ENCODE results near the gene PPP2R2C. TPM values are rescaled to one million over a fixed set of nuclear protein-coding genes. Genes with fewer than 3 reads are reported as not detected.

PPP2R2C gene
- total and polyA plus RNA-seq, 2 experiments from 2014 or later = 1.3 to 9.2 TPM

DNA sequence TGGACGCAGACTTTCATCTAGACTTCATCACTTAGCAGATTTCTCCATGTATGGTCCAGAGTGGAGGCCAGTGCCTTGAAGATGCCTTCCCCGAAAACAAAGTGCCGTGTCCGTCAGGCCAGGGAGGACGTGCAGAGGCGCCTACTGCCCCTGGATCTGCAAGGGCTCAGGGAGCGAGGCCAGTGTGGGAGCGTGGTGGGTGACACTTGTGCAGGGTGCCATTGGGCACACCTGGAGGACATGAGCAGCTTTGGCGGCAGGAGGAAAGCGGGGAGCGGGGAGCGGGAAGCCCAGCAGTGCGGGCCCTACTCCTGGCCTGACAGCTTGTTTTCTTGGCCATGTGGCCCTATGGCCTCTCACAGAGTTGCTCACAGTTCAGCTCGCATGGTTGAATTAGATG is 176.9 kb downstream of the PPP2R2C start:
- H3K4me1 Mint-ChIP-seq = no peaks in the 10 kb centered on the region
- H2AFZ ChIP-seq = no peak overlapping the region
- H3K79me2 ChIP-seq (replicated peaks; ENCODE audit: insufficient read depth) = no peaks in the 10 kb centered on the region; the same call in 1 of the 2 replicates
- no peaks in the 10 kb centered on the region for H3K36me3 ChIP-seq (ENCODE audit: insufficient read depth)
- DNase-seq (ENCODE audit: low spot score) (no peak), ATAC-seq (no peak)
- no peak overlapping the region for H3K27ac ChIP-seq (ENCODE audit: low read depth)
- no peak overlapping the region for H3K27ac Mint-ChIP-seq
- no peaks in the 10 kb centered on the region for H3K4me1 ChIP-seq (ENCODE audit: insufficient read depth)
- H3K9me2 ChIP-seq (ENCODE audit: insufficient read depth) = no peaks in the 10 kb centered on the region
- no peaks in the 10 kb centered on the region for H4K20me1 ChIP-seq (replicated peaks; ENCODE audit: insufficient read depth)
- no peak overlapping the region for H3K4me3 ChIP-seq
- H3K27me3 Mint-ChIP-seq (ENCODE audit: insufficient read depth, low read depth, poor library complexity) = peaks cover 5% of the 10 kb centered on the region
- H3K9me3 Mint-ChIP-seq = no peaks in the 10 kb centered on the region
- no peaks in the 10 kb centered on the region for H3F3A ChIP-seq (replicated peaks; ENCODE audit: low read depth)
- no peak overlapping the region for H3K4me3 Mint-ChIP-seq
- H3K4me2 ChIP-seq = no peak overlapping the region
- H3K27me3 ChIP-seq (ENCODE audit: insufficient read depth) = no peaks in the 10 kb centered on the region
- TF ChIP-seq EZH2 (IDR thresholded peaks at IDR 0.05; ENCODE audit: low read depth, unreplicated experiment) = no peak
- TF ChIP-seq JUNB (IDR thresholded peaks at IDR 0.05; ENCODE audit: unreplicated experiment) = no peak
- TF ChIP-seq, protein P1, sequence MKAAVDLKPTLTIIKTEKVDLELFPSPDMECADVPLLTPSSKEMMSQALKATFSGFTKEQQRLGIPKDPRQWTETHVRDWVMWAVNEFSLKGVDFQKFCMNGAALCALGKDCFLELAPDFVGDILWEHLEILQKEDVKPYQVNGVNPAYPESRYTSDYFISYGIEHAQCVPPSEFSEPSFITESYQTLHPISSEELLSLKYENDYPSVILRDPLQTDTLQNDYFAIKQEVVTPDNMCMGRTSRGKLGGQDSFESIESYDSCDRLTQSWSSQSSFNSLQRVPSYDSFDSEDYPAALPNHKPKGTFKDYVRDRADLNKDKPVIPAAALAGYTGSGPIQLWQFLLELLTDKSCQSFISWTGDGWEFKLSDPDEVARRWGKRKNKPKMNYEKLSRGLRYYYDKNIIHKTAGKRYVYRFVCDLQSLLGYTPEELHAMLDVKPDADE (IDR thresholded peaks at IDR 0.05) = no peak
- no peak for TF ChIP-seq POLR2AphosphoS5 (IDR thresholded peaks at IDR 0.05; ENCODE audit: low read depth)
- TF ChIP-seq EZH2phosphoT487 (IDR thresholded peaks at IDR 0.05; ENCODE audit: unreplicated experiment) = no peak
- TF ChIP-seq ZNF331 (CRISPR knock-in tag; IDR thresholded peaks at IDR 0.05; ENCODE audit: low read depth) = no peak
- TF ChIP-seq, protein P2, sequence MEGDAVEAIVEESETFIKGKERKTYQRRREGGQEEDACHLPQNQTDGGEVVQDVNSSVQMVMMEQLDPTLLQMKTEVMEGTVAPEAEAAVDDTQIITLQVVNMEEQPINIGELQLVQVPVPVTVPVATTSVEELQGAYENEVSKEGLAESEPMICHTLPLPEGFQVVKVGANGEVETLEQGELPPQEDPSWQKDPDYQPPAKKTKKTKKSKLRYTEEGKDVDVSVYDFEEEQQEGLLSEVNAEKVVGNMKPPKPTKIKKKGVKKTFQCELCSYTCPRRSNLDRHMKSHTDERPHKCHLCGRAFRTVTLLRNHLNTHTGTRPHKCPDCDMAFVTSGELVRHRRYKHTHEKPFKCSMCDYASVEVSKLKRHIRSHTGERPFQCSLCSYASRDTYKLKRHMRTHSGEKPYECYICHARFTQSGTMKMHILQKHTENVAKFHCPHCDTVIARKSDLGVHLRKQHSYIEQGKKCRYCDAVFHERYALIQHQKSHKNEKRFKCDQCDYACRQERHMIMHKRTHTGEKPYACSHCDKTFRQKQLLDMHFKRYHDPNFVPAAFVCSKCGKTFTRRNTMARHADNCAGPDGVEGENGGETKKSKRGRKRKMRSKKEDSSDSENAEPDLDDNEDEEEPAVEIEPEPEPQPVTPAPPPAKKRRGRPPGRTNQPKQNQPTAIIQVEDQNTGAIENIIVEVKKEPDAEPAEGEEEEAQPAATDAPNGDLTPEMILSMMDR (conservative IDR thresholded peaks at IDR 0.05; ENCODE audit: low read depth in 2 of 2) = no peak
- TF ChIP-seq CREB1 (CRISPR knock-in tag; IDR thresholded peaks at IDR 0.05; ENCODE audit: low read depth) = no peak
- TF ChIP-seq, protein P3, sequence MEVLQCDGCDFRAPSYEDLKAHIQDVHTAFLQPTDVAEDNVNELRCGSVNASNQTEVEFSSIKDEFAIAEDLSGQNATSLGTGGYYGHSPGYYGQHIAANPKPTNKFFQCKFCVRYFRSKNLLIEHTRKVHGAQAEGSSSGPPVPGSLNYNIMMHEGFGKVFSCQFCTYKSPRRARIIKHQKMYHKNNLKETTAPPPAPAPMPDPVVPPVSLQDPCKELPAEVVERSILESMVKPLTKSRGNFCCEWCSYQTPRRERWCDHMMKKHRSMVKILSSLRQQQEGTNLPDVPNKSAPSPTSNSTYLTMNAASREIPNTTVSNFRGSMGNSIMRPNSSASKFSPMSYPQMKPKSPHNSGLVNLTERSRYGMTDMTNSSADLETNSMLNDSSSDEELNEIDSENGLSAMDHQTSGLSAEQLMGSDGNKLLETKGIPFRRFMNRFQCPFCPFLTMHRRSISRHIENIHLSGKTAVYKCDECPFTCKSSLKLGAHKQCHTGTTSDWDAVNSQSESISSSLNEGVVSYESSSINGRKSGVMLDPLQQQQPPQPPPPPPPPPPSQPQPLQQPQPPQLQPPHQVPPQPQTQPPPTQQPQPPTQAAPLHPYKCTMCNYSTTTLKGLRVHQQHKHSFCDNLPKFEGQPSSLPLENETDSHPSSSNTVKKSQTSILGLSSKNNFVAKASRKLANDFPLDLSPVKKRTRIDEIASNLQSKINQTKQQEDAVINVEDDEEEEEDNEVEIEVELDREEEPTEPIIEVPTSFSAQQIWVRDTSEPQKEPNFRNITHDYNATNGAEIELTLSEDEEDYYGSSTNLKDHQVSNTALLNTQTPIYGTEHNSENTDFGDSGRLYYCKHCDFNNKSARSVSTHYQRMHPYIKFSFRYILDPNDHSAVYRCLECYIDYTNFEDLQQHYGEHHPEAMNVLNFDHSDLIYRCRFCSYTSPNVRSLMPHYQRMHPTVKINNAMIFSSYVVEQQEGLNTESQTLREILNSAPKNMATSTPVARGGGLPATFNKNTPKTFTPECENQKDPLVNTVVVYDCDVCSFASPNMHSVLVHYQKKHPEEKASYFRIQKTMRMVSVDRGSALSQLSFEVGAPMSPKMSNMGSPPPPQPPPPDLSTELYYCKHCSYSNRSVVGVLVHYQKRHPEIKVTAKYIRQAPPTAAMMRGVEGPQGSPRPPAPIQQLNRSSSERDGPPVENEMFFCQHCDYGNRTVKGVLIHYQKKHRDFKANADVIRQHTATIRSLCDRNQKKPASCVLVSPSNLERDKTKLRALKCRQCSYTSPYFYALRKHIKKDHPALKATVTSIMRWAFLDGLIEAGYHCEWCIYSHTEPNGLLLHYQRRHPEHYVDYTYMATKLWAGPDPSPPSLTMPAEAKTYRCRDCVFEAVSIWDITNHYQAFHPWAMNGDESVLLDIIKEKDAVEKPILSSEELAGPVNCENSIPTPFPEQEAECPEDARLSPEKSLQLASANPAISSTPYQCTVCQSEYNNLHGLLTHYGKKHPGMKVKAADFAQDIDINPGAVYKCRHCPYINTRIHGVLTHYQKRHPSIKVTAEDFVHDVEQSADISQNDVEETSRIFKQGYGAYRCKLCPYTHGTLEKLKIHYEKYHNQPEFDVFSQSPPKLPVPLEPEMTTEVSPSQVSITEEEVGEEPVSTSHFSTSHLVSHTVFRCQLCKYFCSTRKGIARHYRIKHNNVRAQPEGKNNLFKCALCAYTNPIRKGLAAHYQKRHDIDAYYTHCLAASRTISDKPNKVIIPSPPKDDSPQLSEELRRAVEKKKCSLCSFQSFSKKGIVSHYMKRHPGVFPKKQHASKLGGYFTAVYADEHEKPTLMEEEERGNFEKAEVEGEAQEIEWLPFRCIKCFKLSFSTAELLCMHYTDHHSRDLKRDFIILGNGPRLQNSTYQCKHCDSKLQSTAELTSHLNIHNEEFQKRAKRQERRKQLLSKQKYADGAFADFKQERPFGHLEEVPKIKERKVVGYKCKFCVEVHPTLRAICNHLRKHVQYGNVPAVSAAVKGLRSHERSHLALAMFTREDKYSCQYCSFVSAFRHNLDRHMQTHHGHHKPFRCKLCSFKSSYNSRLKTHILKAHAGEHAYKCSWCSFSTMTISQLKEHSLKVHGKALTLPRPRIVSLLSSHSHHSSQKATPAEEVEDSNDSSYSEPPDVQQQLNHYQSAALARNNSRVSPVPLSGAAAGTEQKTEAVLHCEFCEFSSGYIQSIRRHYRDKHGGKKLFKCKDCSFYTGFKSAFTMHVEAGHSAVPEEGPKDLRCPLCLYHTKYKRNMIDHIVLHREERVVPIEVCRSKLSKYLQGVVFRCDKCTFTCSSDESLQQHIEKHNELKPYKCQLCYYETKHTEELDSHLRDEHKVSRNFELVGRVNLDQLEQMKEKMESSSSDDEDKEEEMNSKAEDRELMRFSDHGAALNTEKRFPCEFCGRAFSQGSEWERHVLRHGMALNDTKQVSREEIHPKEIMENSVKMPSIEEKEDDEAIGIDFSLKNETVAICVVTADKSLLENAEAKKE (CRISPR knock-in tag; IDR thresholded peaks at IDR 0.05) = no peak
- TF ChIP-seq NANOG (IDR thresholded peaks at IDR 0.05; ENCODE audit: borderline replicate concordance) = no peak
- TF ChIP-seq, protein P4, sequence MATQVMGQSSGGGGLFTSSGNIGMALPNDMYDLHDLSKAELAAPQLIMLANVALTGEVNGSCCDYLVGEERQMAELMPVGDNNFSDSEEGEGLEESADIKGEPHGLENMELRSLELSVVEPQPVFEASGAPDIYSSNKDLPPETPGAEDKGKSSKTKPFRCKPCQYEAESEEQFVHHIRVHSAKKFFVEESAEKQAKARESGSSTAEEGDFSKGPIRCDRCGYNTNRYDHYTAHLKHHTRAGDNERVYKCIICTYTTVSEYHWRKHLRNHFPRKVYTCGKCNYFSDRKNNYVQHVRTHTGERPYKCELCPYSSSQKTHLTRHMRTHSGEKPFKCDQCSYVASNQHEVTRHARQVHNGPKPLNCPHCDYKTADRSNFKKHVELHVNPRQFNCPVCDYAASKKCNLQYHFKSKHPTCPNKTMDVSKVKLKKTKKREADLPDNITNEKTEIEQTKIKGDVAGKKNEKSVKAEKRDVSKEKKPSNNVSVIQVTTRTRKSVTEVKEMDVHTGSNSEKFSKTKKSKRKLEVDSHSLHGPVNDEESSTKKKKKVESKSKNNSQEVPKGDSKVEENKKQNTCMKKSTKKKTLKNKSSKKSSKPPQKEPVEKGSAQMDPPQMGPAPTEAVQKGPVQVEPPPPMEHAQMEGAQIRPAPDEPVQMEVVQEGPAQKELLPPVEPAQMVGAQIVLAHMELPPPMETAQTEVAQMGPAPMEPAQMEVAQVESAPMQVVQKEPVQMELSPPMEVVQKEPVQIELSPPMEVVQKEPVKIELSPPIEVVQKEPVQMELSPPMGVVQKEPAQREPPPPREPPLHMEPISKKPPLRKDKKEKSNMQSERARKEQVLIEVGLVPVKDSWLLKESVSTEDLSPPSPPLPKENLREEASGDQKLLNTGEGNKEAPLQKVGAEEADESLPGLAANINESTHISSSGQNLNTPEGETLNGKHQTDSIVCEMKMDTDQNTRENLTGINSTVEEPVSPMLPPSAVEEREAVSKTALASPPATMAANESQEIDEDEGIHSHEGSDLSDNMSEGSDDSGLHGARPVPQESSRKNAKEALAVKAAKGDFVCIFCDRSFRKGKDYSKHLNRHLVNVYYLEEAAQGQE (IDR thresholded peaks at IDR 0.05; ENCODE audit: unreplicated experiment) = no peak
- no peak for TF ChIP-seq ZNF114 (CRISPR knock-in tag; IDR thresholded peaks at IDR 0.05)
- no peak for TF ChIP-seq STAT1 (IDR thresholded peaks at IDR 0.05; ENCODE audit: unreplicated experiment)
- H3K36me3 Mint-ChIP-seq (ENCODE audit: low read depth) = peaks cover 21% of the 10 kb centered on the region

All from GM23338 (cell line).